GM12878 (cell line): ENCODE results near the gene SMIM14. TPM values are rescaled to one million over a fixed set of nuclear protein-coding genes. Genes with fewer than 3 reads are reported as not detected.

Source experiments
- ATF3 ChIP-seq: IDR thresholded peaks from 2 replicates; pipeline ENCODE4 v1.6.1; 2011; ENCODE audit warnings: low read depth, mild to moderate bottlenecking, low read length, moderate library complexity, borderline replicate concordance; ENCODE audit errors: extremely low read depth
- ATF7 ChIP-seq: fragments of 450-650 bp; IDR thresholded peaks from 2 replicates; pipeline ENCODE4 v1.6.1; 2016; ENCODE audit warnings: low read depth, mild to moderate bottlenecking
- CEBPB ChIP-seq, 2 experiments: fragments of 150-350 bp in 1 of 2; IDR thresholded peaks; 2 replicates each; pipeline ENCODE4 v1.6.1; 2012 to 2014; ENCODE audit warnings: low read depth in 2 of 2, low read length in 2 of 2, borderline replicate concordance in 1 of 2, inconsistent platforms in 1 of 2
- E4F1 ChIP-seq: fragments of 450-650 bp; IDR thresholded peaks from 2 replicates; pipeline ENCODE4 v1.6.1; 2018; ENCODE audit warnings: borderline replicate concordance, mild to moderate bottlenecking; ENCODE audit not compliant: partially characterized antibody
- FOXM1 ChIP-seq: IDR thresholded peaks from 2 replicates; pipeline ENCODE4 v1.6.1; 2012; ENCODE audit warnings: low read depth, mild to moderate bottlenecking, inconsistent platforms, low read length, moderate library complexity
- PAX5 ChIP-seq: IDR thresholded peaks from 2 replicates; pipeline ENCODE4 v1.6.1; 2011; ENCODE audit warnings: low read depth, low read length, borderline replicate concordance
- POLR2A ChIP-seq: IDR thresholded peaks from 2 replicates; pipeline ENCODE4 v1.6.1; 2011; ENCODE audit warnings: low read depth, mild to moderate bottlenecking, low read length
- SMAD1 ChIP-seq: fragments of 450-650 bp; IDR thresholded peaks from 2 replicates; pipeline ENCODE4 v1.6.1; 2018; ENCODE audit warnings: mild to moderate bottlenecking, low read depth; ENCODE audit not compliant: partially characterized antibody
- ZBTB4 ChIP-seq: fragments of 450-650 bp; formaldehyde crosslinking; IDR thresholded peaks from 2 replicates; pipeline ENCODE4 v1.4.0; 2022; ENCODE audit warnings: mild to moderate bottlenecking, moderate library complexity
- ZNF687 ChIP-seq: fragments of 450-650 bp; IDR thresholded peaks from 2 replicates; pipeline ENCODE4 v1.6.1; 2017; ENCODE audit warnings: mild to moderate bottlenecking, moderate library complexity
- polyA plus RNA-seq, 11 experiments: library from polyadenylated mRNA; depleted of rRNA in 4 of 11; unstranded in 6 of 11; stranded (reverse) in 5 of 11; fragments of >200 nt; fragmentation: Nextera tagmentation in 4 of 11; fragmentation: Illumina TruSeq in 1 of 11; extraction: Ambion mirVana in 4 of 11; extraction: Trizol in 1 of 11; gene quantifications; 1 replicate in 1 of 11; 2 replicates in 10 of 11; pipeline versions ENCODE4 v1.2.1 to v1.2.3, GENCODE V29; 2011 to 2016; ENCODE audit warnings: inconsistent platforms in 2 of 11, missing spikeins in 2 of 11, low read depth in 1 of 11
- total RNA-seq, 4 experiments: library from RNA; depleted of rRNA in 3 of 4; stranded (reverse); fragments of >200 nt in 3 of 4; fragmentation: Illumina TruSeq in 1 of 4; extraction: Trizol in 1 of 4; gene quantifications; 2 replicates each; pipeline versions ENCODE4 v1.2.1 to v1.2.3, GENCODE V29; 2013 to 2021

Gene SMIM14
- total and polyA plus RNA-seq, 10 of the 15 experiments (the other 5 are each of a cell fraction or from before 2014, with no cell fraction given): 125 to 671 (median 188) TPM

- TF ChIP-seq ZBTB4 (no peak), FOXM1 (peak; percentile 92), ZNF687 (peak; percentile 74), POLR2A (0 out of 2 replicates have a peak, but pooled peaks have one; percentile 29), ATF3 (no peak), CEBPB (IDR thresholded peaks at IDR 0.05; ENCODE audit: borderline replicate concordance in 1 of 2, low read depth in 2 of 2, low read length in 2 of 2) (peak in 1 of 2 experiments; percentile 75; a peak in 2 of 4 replicates), E4F1 (no peak), SMAD1 (peak; percentile 88), ATF7 (peak; percentile 98), PAX5 (peak; percentile 93)
These were observed 29.2 kb downstream of the SMIM14 start (continued) for GRCh38 chr4:39609454-39609931.
